GM19238 (cell line): ENCODE data around the gene FBXL12.
"Not testable (repeated sequence)": the region's sequence is repeated elsewhere in the genome, so short reads cannot be mapped to it uniquely, and the experiment has no call there.

ENCODE experiments used
- DNase-seq: peaks from one replicate; pipeline ENCODE4 v3.0.0; 2011; ENCODE audit warnings: low spot score; ENCODE audit not compliant: insufficient read length

FBXL12 gene

GRCh38 chr19:9839415-9839814 lies 20.5 kb upstream of the FBXL12 start:
- no peak for DNase-seq

GRCh38 chr19:9838324-9838723 lies 19.4 kb upstream of the FBXL12 start:
- DNase-seq, result no peak

GRCh38 chr19:9836021-9836420 lies 17.1 kb upstream of the FBXL12 start:
- no peak for DNase-seq

GRCh38 chr19:9835507-9835949 lies 16.6 kb upstream of the FBXL12 start:
- no peak for DNase-seq

- peak; percentile 97 for DNase-seq
These were observed 16.0 kb upstream of the FBXL12 start, which contains the start of gene PIN1 for GRCh38 chr19:9834726-9835506. Gene PIN1 (plus strand): TSS chr19:9835318. CDS start chr19:9835345, 27 bp downstream.

GRCh38 chr19:9834307-9834725 lies 15.4 kb upstream of the FBXL12 start:
- DNase-seq, result no peak

GRCh38 chr19:9828551-9829063 lies 9.7 kb upstream of the FBXL12 start:
- no peak for DNase-seq

GRCh38 chr19:9827289-9828238 lies 8.7 kb upstream of the FBXL12 start, which contains the start of gene UBL5:
Gene UBL5 (plus strand): TSS chr19:9827918. CDS start chr19:9828338, 420 bp downstream.
- DNase-seq, result peak; percentile 91

- no peak for DNase-seq
These were observed 4.9 kb upstream of the FBXL12 start for GRCh38 chr19:9823816-9824215.

- not testable (repeated sequence) for DNase-seq
These were observed 1.2 kb upstream of the FBXL12 start for GRCh38 chr19:9820034-9820433.

- DNase-seq, result no peak
These were observed 674 bp upstream of the FBXL12 start for GRCh38 chr19:9819596-9819909.

GRCh38 chr19:9818175-9818733 lies 625 bp downstream of the FBXL12 start:
- no peak for DNase-seq

GRCh38 chr19:9811139-9811538 lies 7.7 kb downstream of the FBXL12 start:
- DNase-seq, result no peak

GRCh38 chr19:9808855-9809824 lies 9.7 kb downstream of the FBXL12 start:
- DNase-seq, result no peak

- no peak for DNase-seq
These were observed 12.1 kb downstream of the FBXL12 start for GRCh38 chr19:9806803-9807202.

GRCh38 chr19:9801976-9802375 lies 16.9 kb downstream of the FBXL12 start:
- no peak for DNase-seq

GRCh38 chr19:9799162-9799561 lies 19.7 kb downstream of the FBXL12 start:
- no peak for DNase-seq

- DNase-seq, result no peak
These were observed 21.0 kb downstream of the FBXL12 start for GRCh38 chr19:9797871-9798270.

- peak; percentile 57 for DNase-seq
These were observed 22.6 kb downstream of the FBXL12 start for GRCh38 chr19:9796113-9796773.

GRCh38 chr19:9793071-9793591 lies 25.7 kb downstream of the FBXL12 start:
- DNase-seq, result no peak
